Thyroid gland (tissue), 4 donors: ENCODE data around the gene UBE2Q2.

Experiments used
- POLR2A ChIP-seq, 2 donors: fragments of 450-650 bp; IDR thresholded peaks; one replicate each; pipeline ENCODE4 v1.6.1; 2017; ENCODE audit warnings: antibody characterized with exemption in 2 of 2, mild to moderate bottlenecking in 2 of 2, moderate library complexity in 1 of 2
- TF ChIP-seq, protein P1 (sequence below), 6 experiments: fragments of 200-600 bp in 3 of 6; fragments of 450-650 bp in 3 of 6; sonication (generic) in 3 of 6; IDR thresholded peaks; one replicate each; pipeline ENCODE4 v1.5.1; 2016 to 2019; ENCODE audit warnings: antibody characterized with exemption in 6 of 6, mild to moderate bottlenecking in 2 of 6, inconsistent platforms in 1 of 6, moderate library complexity in 1 of 6

- TF ChIP-seq, protein P1, sequence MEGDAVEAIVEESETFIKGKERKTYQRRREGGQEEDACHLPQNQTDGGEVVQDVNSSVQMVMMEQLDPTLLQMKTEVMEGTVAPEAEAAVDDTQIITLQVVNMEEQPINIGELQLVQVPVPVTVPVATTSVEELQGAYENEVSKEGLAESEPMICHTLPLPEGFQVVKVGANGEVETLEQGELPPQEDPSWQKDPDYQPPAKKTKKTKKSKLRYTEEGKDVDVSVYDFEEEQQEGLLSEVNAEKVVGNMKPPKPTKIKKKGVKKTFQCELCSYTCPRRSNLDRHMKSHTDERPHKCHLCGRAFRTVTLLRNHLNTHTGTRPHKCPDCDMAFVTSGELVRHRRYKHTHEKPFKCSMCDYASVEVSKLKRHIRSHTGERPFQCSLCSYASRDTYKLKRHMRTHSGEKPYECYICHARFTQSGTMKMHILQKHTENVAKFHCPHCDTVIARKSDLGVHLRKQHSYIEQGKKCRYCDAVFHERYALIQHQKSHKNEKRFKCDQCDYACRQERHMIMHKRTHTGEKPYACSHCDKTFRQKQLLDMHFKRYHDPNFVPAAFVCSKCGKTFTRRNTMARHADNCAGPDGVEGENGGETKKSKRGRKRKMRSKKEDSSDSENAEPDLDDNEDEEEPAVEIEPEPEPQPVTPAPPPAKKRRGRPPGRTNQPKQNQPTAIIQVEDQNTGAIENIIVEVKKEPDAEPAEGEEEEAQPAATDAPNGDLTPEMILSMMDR (IDR thresholded peaks at IDR 0.05) = no peak
- no peak for TF ChIP-seq POLR2A (IDR thresholded peaks at IDR 0.05)
Observed at GRCh38 chr15:75823860-75824613, 19.2 kb upstream of the UBE2Q2 start.
